Stimulated activated CD4-positive, alpha-beta T cell treated with anti-CD3 and anti-CD28 coated beads, TNF-alpha, amount 100 ng/mL, for 1 hour (primary cell): ENCODE data around the gene PHF23.

ENCODE experiments used
- DNase-seq, 3 donors: peaks; one replicate each; pipeline ENCODE4 v3.0.0-alpha.2; 2020; ENCODE audit warnings: low read depth in 3 of 3, low spot score in 1 of 3

Gene PHF23

DNA sequence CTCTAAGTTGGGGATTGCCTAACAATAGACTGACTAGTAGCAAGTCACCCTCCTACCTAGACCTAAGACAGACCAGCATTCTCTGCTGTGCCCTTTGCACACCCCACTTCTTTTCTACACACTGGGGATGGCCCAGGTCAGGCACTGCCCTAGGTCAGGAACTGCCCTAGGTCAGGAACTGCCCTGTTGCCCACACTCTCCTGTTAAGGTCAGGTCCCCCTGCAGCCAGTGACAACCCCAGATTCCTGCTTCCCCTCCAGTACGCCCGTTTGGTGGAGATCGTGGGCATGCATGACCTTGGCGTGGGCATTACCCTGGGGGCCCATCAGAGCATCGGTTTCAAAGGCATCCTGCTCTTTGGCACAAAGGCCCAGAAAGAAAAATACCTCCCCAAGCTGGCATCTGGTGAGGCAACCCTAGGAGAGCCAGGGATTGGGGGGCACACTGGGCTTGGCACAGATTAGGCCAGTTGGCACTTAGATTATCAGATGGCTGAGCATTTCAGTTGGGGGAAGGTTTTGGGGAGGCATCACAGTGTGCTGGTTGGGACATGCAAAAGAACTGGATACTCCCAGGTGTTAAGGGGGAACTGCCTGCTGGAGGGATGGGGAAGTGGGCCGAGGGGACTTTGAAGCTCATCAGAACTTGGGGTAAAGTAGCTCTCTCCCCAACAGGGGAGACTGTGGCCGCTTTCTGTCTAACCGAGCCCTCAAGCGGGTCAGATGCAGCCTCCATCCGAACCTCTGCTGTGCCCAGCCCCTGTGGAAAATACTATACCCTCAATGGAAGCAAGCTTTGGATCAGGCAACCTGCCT is 17.8 kb downstream of the PHF23 start:
- DNase-seq, result no peak

- DNase-seq, result no peak
Observed at GRCh38 chr17:7220593-7221277, 18.5 kb downstream of the PHF23 start.

- peak in 2 of 3 donors; percentile 55 to 65 for DNase-seq
Observed at GRCh38 chr17:7219812-7220592, 19.3 kb downstream of the PHF23 start, which contains the start of the genes ACADVL and DLG4. Gene ACADVL, plus strand, starts transcription at chr17:7219938. Its CDS starts 47 bp downstream, at chr17:7219985. Gene DLG4, minus strand, starts transcription at chr17:7219836.

DNA sequence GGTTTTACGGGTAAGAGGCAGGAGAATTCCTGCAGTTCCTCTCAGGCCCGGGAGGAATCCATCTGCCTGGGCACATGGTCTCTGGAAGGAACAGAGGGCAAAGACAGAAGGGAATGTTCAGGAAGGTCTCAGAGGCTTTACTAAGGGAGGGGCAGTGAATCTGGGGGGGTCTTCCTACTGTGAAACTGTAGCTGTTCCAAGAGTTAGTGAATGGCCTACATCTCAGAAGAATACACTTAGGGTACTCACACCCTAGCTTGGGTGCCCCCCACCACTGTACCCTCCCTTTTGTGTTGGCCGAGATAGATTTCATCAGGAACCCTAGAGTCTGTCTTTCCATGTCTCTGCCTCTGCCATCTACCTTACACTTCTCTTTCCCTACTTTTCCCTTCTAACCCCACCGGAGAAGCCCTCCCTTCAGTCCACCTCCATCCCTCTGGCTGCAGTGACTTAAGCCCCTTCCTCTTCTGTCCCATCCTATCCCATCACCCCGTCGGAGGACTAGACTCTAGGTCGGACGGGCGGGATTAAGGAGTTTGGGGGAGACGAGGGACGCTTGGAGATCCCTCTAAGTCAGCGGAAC is 19.9 kb downstream of the PHF23 start:
- DNase-seq, result no peak

- no peak for DNase-seq
Observed at GRCh38 chr17:7218758-7219157, 20.5 kb downstream of the PHF23 start.

DNA sequence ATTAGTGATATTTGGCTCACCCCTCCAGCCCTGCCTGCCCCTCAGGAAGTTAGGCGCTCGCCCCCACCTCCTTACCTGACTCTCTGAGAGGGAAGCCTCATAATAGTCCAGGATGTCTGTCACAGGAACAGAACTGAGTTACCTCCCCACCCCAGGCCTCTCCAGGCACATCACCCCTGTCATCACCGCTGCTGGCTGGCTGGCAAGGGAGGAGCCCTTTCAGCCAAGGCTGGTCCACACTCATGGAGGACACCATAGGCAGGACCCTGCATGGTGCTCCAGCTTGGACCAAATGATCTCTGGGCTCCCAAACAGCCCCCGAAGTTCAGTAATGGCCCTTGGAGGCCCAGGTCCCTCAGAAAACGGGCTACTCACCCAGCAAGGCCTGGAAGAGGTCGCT is 21.1 kb downstream of the PHF23 start:
- no peak for DNase-seq

DNA sequence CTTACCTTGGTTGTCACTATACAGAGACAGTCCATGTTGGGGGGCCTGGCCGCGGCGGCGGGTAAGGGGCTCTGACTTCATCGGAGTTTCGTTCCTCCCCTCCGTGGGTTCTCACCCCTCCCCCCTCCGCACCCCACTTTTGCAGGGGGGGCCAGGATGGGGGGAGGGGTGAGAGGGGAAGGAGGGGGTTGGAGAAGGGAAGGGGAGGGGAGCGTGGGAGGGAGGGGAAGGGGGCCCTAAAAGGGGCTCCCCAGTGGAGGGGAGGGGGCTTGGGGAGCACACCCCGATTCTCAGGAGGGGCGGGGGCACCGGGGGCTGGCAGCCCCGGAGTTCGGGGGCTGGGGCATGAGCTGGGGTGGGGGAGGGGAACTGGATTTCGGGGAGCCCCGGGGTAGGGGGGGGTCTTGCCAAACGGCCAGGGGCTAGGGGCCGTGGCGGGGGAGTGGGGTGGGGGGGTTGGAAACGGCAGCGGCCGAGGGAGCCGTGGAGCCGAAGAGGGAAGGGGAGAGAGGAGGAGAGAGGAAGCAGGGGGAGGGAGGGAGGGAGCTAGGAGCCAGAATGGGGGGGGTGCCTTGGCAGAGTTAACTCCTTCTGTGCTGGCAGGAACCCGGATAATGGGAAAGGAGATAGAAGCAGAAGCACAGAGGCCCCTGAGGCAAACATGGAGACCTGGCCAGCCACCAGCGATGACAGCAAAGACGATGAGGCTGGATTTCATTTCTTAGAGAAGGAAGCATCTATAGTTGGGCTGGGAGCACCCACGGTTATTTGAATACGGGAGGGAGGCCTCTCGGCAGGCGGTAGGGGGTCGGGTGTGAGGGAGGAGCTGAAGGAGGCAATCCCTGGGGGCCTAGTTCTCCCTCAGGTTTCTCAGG is 21.9 kb downstream of the PHF23 start:
- DNase-seq, result no peak

DNA sequence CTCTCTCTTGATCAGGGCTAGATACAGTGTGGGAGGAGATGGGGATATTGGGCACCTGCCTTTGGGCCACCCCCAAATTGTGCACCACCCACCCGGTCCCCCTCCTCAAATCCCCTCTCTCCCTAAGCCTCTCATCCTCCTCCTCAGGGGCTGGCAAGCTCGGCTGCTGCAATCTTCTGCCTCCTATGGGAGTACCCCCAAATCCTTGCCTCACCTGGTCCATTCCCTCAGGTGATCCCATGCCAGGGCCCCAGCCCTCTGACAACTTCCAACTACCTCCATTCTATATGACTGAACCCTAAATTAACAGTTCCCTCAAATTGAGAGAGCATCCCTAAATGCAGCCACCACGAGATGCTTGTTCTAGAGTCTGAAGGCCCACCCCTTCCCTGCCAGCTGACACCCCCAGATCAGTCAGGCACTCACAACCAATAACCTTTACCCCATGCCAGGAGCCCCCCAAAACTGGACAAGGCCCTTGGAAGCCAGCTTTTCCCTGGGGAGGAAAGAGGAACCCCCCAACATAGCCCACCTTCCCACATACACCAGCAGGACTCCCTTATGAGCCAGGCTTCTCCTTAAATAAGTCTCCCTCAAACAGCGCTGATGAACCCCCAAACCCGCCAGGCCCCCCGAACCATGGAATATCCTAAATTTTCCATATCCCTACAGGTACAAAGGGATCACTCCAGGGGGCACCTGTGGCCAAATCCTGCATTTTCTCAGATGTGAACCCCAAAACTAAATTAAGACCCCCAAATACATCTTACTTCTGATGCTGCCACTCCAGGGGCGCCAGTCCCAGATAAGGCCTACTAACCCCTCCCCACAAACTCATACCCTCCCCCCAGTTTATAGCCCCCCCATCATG is 22.8 kb downstream of the PHF23 start:
- no peak for DNase-seq

GRCh38 chr17:7215652-7216180 is 23.5 kb downstream of the PHF23 start:
- DNase-seq, result no peak

- no peak for DNase-seq
Observed at GRCh38 chr17:7215136-7215638, 24.1 kb downstream of the PHF23 start.

GRCh38 chr17:7214300-7215135 is 24.7 kb downstream of the PHF23 start:
- peak; percentile 97 to 98 (median 98) for DNase-seq

DNA sequence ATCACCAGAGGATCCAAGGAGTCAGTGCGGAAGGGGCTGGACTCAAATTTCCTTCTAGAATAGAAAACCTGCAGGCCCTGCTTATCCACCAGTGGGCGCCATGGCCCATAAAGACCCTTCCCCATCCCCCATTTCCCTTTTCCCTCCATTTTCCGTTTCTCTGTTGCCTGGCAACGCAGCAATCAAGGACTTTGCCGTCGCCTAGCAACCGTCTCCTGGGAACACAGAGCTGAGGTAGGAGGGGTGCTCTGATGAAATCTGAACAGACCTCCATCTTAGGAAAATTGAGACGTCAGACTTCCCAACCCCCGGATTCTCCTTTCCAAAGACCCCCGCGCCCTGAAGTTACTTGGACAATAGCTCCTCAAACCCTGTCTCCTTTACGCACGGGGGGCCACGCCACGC is 25.4 kb downstream of the PHF23 start:
- no peak for DNase-seq

- DNase-seq, result no peak
Observed at GRCh38 chr17:7211491-7212273, 27.6 kb downstream of the PHF23 start.

DNA sequence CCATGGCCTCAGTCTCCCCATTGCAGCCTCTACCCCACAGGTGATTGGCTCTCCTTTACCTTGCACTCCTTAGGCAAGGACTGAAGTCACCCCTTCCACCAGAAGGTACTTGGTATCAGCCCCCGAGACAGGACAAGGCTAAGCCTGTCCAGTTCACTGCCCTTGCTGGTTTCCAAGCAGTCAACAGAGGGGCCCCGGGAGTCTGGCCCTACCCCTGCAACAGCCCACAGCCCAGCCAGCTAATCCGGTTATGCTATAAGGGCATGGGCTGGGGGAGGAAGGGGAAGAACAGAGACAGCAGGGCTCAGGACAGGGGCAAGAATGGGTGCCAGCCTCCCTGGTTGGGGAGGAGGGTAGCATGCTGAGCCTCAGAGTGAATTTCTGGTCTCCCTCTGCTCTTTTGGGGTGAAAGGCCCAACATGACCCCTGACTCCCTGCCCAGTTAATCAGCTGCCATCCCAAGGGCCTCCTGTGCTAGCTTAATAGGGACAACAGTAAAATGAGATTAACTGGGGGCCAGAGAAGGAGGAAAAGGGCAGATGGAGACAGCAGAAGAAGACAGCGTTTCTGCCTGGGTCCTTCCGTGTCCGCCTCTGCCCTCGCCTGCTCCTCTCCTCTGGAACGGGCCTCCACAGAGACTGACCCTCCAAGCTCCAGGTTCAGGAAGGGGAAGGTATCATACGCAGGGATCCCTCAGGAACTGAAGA is 30.4 kb downstream of the PHF23 start:
- no peak for DNase-seq

- DNase-seq, result no peak
Observed at GRCh38 chr17:7208027-7208571, 31.2 kb downstream of the PHF23 start.
